GM12801 (cell line): ENCODE results near the gene LRMDA.

Experiments used
- TF ChIP-seq, protein P1 (sequence below): IDR thresholded peaks from one replicate; pipeline ENCODE4 v1.5.1; 2011; ENCODE audit warnings: control low read depth; ENCODE audit not compliant: insufficient read length; ENCODE audit errors: extremely low read depth

Gene LRMDA

DNA sequence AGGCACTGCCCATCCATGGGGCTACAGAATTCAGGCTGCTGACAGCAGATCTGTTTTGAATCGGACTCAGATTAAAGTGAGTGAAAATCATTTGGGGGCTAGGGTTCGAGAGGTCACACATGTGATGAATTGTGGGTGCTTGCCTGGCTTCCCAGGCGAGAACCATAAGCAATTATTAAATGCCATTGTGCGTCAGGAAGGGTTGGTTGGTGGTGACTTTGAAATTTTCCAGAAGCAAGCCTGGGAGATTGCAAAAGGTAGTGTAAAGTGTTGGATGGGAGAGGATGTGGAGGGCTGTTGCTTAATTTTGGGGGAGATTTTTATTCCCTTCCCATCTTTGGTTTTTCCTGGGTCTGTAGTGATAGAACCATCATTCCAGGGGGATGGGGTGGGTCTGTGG lies 34.6 kb downstream of the LRMDA start:
- TF ChIP-seq, protein P1, sequence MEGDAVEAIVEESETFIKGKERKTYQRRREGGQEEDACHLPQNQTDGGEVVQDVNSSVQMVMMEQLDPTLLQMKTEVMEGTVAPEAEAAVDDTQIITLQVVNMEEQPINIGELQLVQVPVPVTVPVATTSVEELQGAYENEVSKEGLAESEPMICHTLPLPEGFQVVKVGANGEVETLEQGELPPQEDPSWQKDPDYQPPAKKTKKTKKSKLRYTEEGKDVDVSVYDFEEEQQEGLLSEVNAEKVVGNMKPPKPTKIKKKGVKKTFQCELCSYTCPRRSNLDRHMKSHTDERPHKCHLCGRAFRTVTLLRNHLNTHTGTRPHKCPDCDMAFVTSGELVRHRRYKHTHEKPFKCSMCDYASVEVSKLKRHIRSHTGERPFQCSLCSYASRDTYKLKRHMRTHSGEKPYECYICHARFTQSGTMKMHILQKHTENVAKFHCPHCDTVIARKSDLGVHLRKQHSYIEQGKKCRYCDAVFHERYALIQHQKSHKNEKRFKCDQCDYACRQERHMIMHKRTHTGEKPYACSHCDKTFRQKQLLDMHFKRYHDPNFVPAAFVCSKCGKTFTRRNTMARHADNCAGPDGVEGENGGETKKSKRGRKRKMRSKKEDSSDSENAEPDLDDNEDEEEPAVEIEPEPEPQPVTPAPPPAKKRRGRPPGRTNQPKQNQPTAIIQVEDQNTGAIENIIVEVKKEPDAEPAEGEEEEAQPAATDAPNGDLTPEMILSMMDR = no peak

DNA sequence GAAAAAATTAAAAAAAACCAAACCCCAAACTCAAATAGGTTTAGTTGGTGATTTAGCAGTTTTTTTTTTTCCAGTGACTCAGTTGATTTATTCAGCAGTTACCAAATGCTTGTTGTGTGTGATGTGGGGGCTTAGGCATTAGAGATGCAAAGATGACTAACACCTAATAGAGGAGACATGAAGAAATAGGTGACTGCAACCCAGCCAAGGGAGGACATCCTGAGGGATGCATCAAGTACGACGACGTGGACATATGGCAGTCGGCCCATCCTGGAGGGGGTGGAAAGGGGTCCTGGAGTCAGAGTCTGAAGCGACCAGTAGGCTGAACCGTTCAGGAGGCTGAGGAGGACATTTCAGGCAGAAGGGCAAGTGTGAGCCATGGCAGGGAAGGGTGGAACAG lies 35.5 kb downstream of the LRMDA start:
- TF ChIP-seq, protein P1 = no peak

GRCh38 chr10:75468612-75469005 lies 37.2 kb downstream of the LRMDA start:
- TF ChIP-seq, protein P1 = no peak

GRCh38 chr10:75469006-75469616 lies 37.7 kb downstream of the LRMDA start:
- TF ChIP-seq, protein P1 = no peak

DNA sequence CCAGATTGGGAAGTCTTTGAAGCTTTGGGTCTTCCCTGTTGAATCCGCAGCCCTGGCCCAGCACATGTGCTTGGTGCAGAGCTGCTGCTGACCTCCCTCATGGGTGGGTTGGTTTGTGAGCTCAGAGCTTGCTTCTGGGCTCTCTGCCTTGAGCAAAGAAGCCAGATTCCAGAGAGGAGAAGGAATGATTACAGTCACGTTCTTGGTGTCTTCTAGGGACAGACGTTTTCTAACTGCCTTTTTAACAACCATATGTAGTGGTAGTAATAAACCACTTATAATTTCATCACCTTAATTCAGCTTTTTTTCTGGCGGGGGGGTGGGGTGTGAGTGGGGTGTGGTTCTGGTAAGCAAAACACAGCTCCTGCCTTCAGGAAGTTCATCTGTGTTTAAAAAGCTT lies 39.5 kb downstream of the LRMDA start:
- TF ChIP-seq, protein P1 = no peak

GRCh38 chr10:75472685-75473084 lies 41.3 kb downstream of the LRMDA start:
- TF ChIP-seq, protein P1 = no peak

GRCh38 chr10:75474106-75474505 lies 42.7 kb downstream of the LRMDA start:
- TF ChIP-seq, protein P1 = no peak
